Omental fat pad (tissue), 4 donors: ENCODE measurements around the gene JADE2. TPM values are rescaled to one million over a fixed set of nuclear protein-coding genes. Genes with fewer than 3 reads are reported as not detected.

Experiments
- ATAC-seq: fragments of 150-250 bp; one replicate; pipeline ENCODE4 v1.9.1; 2016; ENCODE audit warnings: mild to moderate bottlenecking, moderate library complexity; ENCODE audit not compliant: low FRiP score
- DNase-seq: peaks from one replicate; pipeline ENCODE4 v3.0.0-alpha.2; 2019; ENCODE audit warnings: low spot score
- CTCF ChIP-seq, 3 donors: fragments of 450-650 bp; IDR thresholded peaks; one replicate each; pipeline ENCODE4 v1.5.1; 2016 to 2017; ENCODE audit warnings: antibody characterized with exemption in 3 of 3, mild to moderate bottlenecking in 3 of 3, moderate library complexity in 2 of 3
- total RNA-seq, 4 donors: library from RNA; depleted of rRNA; stranded (reverse); fragments of >200 nt; gene quantifications; one replicate each; pipeline ENCODE4 v1.1.0, GENCODE V29; 2016

The JADE2 gene
- total RNA-seq, 4 donors from 2014 or later, result 17.8 to 72.7 (median 33.8) TPM

GRCh38 chr5:134534058-134534725 is 8.7 kb downstream of the JADE2 start:
- ATAC-seq (no peak), DNase-seq (no peak)
- no peak for TF ChIP-seq CTCF (IDR thresholded peaks at IDR 0.05)

GRCh38 chr5:134534726-134535110 is 9.2 kb downstream of the JADE2 start:
- DNase-seq (no peak), ATAC-seq (no peak)
- no peak for TF ChIP-seq CTCF (IDR thresholded peaks at IDR 0.05)

GRCh38 chr5:134536876-134537275 is 11.4 kb downstream of the JADE2 start:
- TF ChIP-seq CTCF (IDR thresholded peaks at IDR 0.05), result no peak
- DNase-seq (no peak), ATAC-seq (no peak)

GRCh38 chr5:134537297-134537696 is 11.8 kb downstream of the JADE2 start:
- no peak for TF ChIP-seq CTCF (IDR thresholded peaks at IDR 0.05)
- no peak for DNase-seq
- no peak for ATAC-seq

GRCh38 chr5:134538296-134538695 is 12.8 kb downstream of the JADE2 start:
- ATAC-seq (no peak), DNase-seq (no peak)
- no peak for TF ChIP-seq CTCF (IDR thresholded peaks at IDR 0.05)

GRCh38 chr5:134539732-134540131 is 14.3 kb downstream of the JADE2 start:
- DNase-seq (no peak), ATAC-seq (no peak)
- no peak for TF ChIP-seq CTCF (IDR thresholded peaks at IDR 0.05)
